ENCODE data around the gene LRRC2.
"Not testable (repeated sequence)": the region's sequence is repeated elsewhere in the genome, so short reads cannot be mapped to it uniquely, and the experiment has no call there.

Gene LRRC2

DNA sequence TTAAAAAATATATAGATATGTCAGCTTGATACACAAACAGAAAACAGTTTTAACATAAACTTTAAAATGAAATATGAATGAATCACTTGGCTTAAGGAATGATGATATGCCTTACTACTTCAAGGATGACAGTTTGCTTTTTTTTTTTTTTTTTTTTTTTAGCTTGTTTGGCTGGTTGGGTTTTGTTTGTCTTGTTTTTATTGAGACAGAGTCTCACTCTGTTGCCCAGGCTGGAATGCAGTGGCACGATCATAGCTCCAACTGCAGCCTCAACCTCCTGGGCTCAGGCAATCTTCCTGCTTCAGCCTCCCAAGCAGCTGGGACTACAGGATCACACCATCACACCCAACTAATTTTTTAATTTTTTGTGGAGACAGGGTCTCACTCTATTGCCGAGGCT is 14.5 kb downstream of the LRRC2 start:
- no peak for DNase-seq

DNA sequence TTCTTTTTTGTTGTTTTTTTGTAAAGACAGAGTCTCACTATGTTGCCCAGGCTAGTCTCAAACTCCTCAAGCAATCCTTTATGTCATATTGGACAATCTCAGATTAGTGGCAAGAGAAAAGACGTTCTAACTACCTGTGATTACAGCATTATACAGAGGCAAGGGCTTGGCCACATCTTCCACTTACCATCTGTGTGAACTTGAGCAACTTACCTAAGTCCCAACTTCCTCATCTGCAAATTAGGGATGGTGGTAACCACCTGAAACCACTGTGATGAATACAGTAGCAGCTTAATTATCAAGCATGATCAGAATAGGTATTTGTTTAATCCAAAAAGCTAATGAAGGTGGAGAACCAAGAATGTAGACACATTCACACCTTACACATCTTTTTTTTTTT is 16.1 kb downstream of the LRRC2 start:
- no peak for DNase-seq

DNA sequence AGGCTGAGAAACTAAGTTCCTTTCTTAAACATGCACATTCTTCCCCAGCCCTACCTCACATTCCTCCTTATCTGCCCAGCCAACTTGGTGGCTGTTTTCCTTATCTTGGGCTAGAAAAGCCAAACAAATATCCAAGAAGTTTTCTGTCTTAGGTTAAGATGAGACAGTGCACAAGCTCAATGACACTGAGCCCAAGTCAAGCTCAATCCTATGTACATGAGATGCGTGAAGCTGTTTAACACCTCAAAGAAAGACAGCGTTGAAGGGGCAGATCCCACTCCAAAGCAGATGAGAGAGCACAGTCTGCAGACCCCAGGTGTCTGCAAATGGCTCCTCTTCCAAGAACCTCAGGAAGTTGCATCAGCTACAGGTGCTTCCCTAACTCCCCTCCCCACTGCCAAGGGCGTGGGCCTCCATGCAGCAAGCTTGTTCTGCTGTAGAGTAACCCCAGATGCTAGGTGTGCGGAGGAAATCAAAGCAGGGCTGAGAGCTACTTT is 16.6 kb downstream of the LRRC2 start:
- DNase-seq: no peak

DNA sequence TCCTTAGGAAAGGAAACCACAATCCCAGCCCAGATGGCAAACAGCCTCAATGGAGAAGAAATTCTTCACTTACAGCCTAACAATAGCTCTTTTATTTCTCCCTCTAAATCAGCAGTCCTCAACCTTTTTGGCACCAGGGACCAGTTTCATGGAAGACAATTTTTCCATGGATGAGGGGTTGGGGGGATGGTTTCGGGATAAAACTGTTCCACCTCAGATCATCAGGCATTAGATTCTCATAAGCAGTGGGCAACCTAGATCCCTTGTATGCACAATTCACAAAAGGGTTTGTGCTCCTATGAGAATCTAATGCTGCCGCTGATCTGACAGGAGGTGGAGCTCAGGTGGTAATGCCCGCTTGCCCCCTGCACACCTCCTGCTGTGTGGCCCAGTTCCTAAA is 17.5 kb downstream of the LRRC2 start:
- DNase-seq: not testable (repeated sequence)

DNA sequence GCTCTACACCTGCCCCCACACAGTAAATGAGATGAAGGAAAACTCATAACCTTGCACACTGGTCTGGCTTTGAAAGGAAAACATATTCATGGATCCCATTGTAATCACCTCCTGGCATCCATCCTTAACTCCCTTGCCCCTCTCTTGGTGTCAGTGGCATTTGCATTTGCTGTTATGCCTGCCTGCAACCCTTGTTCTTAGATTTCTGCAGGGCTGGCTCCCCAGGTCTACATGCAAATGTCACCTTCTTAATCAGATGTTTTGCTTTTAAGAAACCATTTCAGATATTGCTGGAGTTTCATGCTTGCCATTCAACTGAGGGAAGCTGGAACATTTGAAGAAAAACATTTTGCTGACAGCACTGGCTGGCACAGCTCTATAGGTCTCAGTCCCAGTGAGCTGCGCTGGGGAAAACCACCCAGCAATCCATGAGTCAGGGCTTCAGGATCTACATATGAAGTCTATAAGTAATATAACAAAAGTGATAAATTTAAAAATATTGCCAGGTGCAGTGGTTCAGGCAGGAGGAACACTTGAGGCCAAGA is 19.1 kb downstream of the LRRC2 start:
- DNase-seq: no peak

DNA sequence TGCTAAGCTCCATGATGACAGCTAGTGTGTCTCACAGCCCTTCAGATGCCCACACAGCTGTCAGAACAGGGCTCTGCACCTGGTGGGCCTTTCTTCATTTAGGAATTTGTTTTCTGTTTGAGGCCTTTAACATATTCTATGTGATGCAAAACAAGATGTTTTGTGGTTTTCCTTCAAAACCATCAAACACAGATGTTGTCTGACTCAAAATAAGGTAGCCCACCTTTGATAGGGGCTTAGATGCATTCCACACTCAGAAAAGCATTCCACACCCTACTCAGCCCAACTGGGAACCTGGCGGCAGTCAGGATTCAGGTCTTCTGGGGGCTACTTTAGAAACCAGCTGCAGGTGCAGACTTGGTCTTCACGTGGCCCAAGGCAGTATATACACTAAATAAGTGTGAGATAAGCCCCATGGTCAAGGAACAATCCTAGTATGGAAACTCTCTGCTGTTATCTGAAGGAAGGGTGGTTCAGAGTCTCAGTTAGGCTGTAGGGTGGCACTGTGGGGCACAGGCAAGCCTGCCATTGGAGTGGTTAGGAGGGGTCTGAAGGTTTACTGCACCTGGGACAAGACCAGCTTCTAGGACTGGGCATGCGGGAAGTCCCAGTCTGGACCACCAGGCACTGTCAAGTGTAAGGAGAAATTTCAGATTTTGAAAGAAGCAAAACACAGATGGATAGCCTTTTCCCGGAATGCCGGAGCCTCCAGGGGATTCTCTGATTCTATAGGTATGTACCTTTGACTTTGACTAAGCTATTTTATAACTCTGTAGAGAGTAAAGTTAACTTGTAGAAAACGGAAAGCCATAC is 20.1 kb downstream of the LRRC2 start:
- no peak for DNase-seq

DNA sequence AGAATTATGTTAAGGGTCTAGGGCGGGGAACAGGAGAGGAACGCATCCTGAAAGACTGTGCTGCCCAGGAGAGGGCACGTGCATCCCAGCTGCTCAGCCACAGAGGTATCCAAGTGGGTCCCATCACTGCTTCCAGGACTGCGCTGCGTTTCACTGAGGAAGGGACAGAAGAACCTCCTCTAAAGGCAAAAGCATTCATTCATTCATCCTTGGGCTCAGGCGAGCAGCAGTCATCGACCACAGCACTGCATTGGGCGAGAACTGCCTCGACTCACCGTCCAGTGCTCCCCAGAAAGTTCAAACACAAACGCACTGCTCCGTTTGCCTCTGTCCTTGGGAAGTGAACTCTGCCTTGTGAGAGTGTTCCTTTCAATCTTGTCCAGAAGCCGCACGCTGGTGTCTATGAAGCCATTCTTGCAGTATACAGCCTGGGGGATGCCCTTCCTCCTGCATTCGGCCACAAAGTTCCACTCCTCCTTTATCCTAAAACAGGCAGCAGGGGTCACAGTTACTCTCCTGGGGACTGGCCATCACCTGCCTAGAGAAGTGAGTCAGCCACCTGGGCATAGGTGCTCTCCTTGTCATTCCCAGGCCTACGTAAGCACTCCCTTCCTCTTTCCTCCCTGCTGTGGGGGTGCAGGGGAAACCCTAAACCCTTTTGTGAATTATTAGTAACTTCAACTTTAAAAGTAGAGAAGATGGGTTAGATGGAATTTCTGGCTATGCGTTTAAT is 21.2 kb downstream of the LRRC2 start:
- DNase-seq: no peak

GRCh38 chr3:46542801-46543201 is 23.3 kb downstream of the LRRC2 start:
- no peak for DNase-seq

GRCh38 chr3:46542344-46542743 is 23.8 kb downstream of the LRRC2 start:
- no peak for DNase-seq

GRCh38 chr3:46541835-46542234 is 24.3 kb downstream of the LRRC2 start:
- no peak for DNase-seq

DNA sequence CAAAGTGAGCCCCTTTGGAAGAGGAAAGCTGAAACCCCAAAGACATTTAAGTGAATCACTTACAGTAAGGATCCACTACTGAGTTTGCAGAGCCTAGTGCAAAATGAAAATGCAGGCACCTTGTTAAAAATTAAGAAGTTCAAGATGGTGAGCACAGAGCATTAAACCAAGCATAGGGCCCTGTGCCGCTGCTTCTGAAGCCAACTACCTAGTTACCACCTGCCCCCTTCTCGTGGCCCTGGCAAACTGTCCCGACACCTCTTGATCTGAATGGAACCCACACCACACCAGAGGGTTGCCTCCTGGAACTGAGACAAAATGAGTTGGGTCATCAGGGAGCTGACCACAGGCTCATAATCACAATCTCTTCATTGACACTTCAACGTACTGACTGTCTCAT is 25.6 kb downstream of the LRRC2 start:
- no peak for DNase-seq

- no peak for DNase-seq
Measured at GRCh38 chr3:46539443-46540005, 26.6 kb downstream of the LRRC2 start.

DNA sequence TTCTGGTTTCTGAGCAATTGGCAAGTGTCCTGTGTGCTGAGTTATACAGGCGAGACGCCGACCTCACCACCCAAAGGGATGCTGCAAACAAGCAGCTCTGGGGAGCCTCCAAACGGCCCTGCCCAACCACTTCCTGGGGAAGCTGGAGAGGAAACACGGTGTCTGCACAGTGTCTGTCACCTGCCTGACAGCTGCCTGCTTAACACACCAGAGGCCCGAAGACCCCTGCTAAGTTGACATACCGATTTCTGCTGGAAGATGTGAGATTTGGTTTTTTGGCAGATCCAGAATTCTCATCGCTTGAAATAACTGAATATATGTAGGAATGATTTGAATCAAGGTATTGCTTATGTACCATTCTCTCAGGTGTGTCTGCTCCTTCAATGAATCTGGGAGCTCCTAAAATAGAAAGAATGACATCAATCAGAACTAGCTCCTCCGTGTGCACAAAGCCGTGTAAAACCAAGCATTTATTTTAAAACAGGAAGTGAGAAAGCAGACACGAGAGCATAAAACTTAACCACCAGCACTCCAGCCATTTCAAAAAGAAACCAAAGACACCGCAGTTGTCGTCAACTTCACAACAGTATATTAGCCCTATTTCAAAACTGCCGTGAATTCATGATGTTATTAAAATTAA is 27.2 kb downstream of the LRRC2 start:
- DNase-seq: peak; percentile 88

- not testable (repeated sequence) for DNase-seq
Measured at GRCh38 chr3:46538425-46538802, 27.7 kb downstream of the LRRC2 start.

- DNase-seq: no peak
Measured at GRCh38 chr3:46537779-46538178, 28.3 kb downstream of the LRRC2 start.

DNA sequence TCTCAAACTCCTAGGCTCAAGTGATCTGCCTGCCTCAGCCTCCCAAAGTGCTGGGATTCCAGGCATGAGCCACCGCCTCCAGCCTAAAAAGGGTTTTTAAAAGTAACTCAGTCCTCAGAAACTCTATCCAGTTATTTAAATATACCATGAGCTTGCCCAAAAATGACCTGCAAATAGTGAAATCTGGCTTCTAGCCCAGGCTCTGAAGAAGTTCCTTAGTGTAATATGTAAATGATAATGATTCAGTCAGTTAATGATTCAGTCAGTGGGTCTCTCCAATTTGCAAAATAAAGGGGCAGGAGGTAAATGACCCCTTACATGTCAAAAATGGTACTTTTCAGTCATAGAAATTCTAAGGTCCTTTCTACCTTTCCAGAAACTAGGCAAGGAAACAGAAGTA is 28.8 kb downstream of the LRRC2 start:
- DNase-seq: no peak

DNA sequence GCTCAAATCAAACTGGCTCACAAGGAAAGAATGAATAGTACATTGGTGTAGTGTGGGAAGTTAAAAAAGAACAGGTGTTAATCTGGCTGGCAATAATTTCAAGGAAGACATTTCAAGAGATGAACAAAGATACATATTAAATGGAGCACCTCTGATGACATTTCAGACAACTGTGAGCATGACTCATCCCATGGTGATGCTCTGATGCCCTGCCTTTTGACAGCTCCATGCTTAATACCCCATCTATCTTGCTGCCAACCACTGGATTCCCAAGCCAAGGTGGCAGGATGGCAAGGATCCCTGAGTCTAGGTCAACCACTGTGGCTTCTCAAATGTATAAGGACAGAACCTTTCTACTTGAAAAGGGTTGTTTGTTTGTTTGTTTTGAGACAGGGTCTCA is 29.3 kb downstream of the LRRC2 start:
- no peak for DNase-seq

GRCh38 chr3:46535746-46536145 is 30.4 kb downstream of the LRRC2 start:
- no peak for DNase-seq

DNA sequence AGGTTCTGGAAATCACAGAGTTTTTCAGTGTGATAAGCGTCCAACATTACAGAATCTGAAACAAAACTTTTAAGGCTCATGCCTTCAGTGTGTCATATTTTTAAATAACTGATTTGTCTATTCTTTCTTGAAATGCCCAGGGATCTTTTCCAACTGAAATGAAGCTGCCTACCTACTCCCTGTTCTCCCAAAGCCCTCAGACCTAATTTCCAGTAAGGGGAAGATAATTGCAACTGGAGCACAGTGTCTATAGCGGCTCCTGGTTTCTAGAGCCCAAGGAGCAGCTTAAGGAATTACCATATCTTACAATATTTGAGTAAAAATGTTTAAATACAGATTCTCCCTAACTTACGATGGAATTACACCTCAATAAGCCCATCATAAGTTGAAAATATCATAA is 33.0 kb downstream of the LRRC2 start:
- DNase-seq: no peak

DNA sequence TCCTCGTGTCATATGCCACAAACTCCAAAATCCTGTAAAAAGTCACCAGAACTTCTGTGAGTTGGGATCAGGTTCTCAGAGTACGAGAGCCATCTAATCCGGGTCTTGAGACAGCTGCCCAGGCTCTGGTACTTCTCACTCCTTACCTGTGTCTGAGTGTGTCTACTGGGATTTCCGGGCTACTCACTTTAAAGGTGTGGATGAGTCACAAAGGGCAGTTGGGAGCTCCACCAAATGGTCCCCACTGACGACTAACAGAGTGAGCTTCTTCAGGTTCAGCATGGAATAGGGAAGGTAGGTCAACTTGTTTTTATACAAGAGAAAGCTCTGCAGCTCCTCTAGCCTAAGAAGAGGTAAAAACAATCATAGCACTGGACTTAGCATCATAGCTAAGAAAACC is 38.9 kb downstream of the LRRC2 start:
- DNase-seq: no peak

- DNase-seq: no peak
Measured at GRCh38 chr3:46524832-46525231, 41.3 kb downstream of the LRRC2 start.

- DNase-seq: no peak
Measured at GRCh38 chr3:46524008-46524407, 42.1 kb downstream of the LRRC2 start.

DNA sequence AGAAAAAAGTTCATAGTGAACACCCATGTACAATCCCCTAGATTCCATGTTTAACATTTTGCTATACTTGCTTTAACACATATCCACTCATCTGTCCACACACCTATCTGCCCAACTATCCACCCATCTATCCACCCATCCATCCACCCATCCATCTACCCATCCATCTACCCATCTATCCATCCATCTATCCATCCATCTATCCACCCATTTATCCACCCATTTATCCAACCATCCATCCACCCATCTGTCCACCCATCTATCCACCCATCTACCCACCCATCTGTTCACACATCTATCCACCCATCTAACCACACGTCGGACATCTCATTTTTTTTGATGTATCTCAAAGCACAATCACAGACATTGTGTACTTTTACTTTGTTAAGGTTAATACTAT is 42.5 kb downstream of the LRRC2 start:
- DNase-seq: no peak
